Measurements from ENCODE around the gene NSD1.

NSD1 gene

GRCh38 chr5:177212242-177212641 is 78.7 kb downstream of the NSD1 start:
- Histone ChIP-seq H3K4me1 (ENCODE audit: control insufficient read depth, insufficient read depth, low read length) (no peaks in the 10 kb centered on the region), H3K9me3 (ENCODE audit: control insufficient read depth, insufficient read depth, low read depth, low read length) (no peaks in the 10 kb centered on the region), H3K9ac (ENCODE audit: low read length) (no peak overlapping the region), H3K4me3 (ENCODE audit: low read depth, low read length) (no peak overlapping the region), H3K27me3 (ENCODE audit: control insufficient read depth, insufficient read depth, low read length) (no peaks in the 10 kb centered on the region), H3K27ac (ENCODE audit: low read depth, low read length) (no peak overlapping the region), H3K36me3 (ENCODE audit: control insufficient read depth, insufficient read depth, low read length) (peaks cover 86% of the 10 kb centered on the region)

GRCh38 chr5:177220576-177220975 is 87.0 kb downstream of the NSD1 start:
- H3K4me1 ChIP-seq (ENCODE audit: control insufficient read depth, insufficient read depth, low read length) = no peaks in the 10 kb centered on the region
- peaks cover 23% of the 10 kb centered on the region for H3K36me3 ChIP-seq (ENCODE audit: control insufficient read depth, insufficient read depth, low read length)
- H3K9ac ChIP-seq (ENCODE audit: low read length) = no peak overlapping the region
- no peak overlapping the region for H3K27ac ChIP-seq (ENCODE audit: low read depth, low read length)
- no peak overlapping the region for H3K4me3 ChIP-seq (ENCODE audit: low read depth, low read length)
- no peaks in the 10 kb centered on the region for H3K27me3 ChIP-seq (ENCODE audit: control insufficient read depth, insufficient read depth, low read length)
- H3K9me3 ChIP-seq (ENCODE audit: control insufficient read depth, insufficient read depth, low read depth, low read length) = no peaks in the 10 kb centered on the region

GRCh38 chr5:177222269-177222668 is 88.7 kb downstream of the NSD1 start:
- Histone ChIP-seq H3K27me3 (ENCODE audit: control insufficient read depth, insufficient read depth, low read length) (no peaks in the 10 kb centered on the region), H3K9ac (ENCODE audit: low read length) (no peak overlapping the region), H3K9me3 (ENCODE audit: control insufficient read depth, insufficient read depth, low read depth, low read length) (no peaks in the 10 kb centered on the region), H3K4me1 (ENCODE audit: control insufficient read depth, insufficient read depth, low read length) (no peaks in the 10 kb centered on the region), H3K27ac (ENCODE audit: low read depth, low read length) (no peak overlapping the region), H3K4me3 (ENCODE audit: low read depth, low read length) (no peak overlapping the region), H3K36me3 (ENCODE audit: control insufficient read depth, insufficient read depth, low read length) (peaks cover 13% of the 10 kb centered on the region)

GRCh38 chr5:177225798-177226197 is 92.2 kb downstream of the NSD1 start:
- no peaks in the 10 kb centered on the region for H3K27me3 ChIP-seq (ENCODE audit: control insufficient read depth, insufficient read depth, low read length)
- no peaks in the 10 kb centered on the region for H3K9me3 ChIP-seq (ENCODE audit: control insufficient read depth, insufficient read depth, low read depth, low read length)
- H3K36me3 ChIP-seq (ENCODE audit: control insufficient read depth, insufficient read depth, low read length) = peaks cover 22% of the 10 kb centered on the region

GRCh38 chr5:177226860-177227259 is 93.3 kb downstream of the NSD1 start:
- Histone ChIP-seq H3K27ac (ENCODE audit: low read depth, low read length) (no peak overlapping the region), H3K27me3 (ENCODE audit: control insufficient read depth, insufficient read depth, low read length) (no peaks in the 10 kb centered on the region), H3K9ac (ENCODE audit: low read length) (no peak overlapping the region), H3K36me3 (ENCODE audit: control insufficient read depth, insufficient read depth, low read length) (peaks cover 22% of the 10 kb centered on the region), H3K9me3 (ENCODE audit: control insufficient read depth, insufficient read depth, low read depth, low read length) (no peaks in the 10 kb centered on the region), H3K4me3 (ENCODE audit: low read depth, low read length) (no peak overlapping the region), H3K4me1 (ENCODE audit: control insufficient read depth, insufficient read depth, low read length) (no peaks in the 10 kb centered on the region)

More at GRCh38 chr5:177225798-177226197, 92.2 kb downstream of the NSD1 start:
- no peak overlapping the region for H3K9ac ChIP-seq (ENCODE audit: low read length)
- no peak overlapping the region for H3K4me3 ChIP-seq (ENCODE audit: low read depth, low read length)
- no peak overlapping the region for H3K27ac ChIP-seq (ENCODE audit: low read depth, low read length)
- no peaks in the 10 kb centered on the region for H3K4me1 ChIP-seq (ENCODE audit: control insufficient read depth, insufficient read depth, low read length)

- no peaks in the 10 kb centered on the region for H3K9me3 ChIP-seq (ENCODE audit: control insufficient read depth, insufficient read depth, low read depth, low read length)
- peaks cover 5% of the 10 kb centered on the region; the same call in 1 of the 2 replicates for H3K4me1 ChIP-seq (ENCODE audit: control insufficient read depth, insufficient read depth, low read length)
- no peak overlapping the region for H3K27ac ChIP-seq (ENCODE audit: low read depth, low read length)
- no peak overlapping the region for H3K4me3 ChIP-seq (ENCODE audit: low read depth, low read length)
- no peaks in the 10 kb centered on the region for H3K27me3 ChIP-seq (ENCODE audit: control insufficient read depth, insufficient read depth, low read length)
- no peak overlapping the region for H3K9ac ChIP-seq (ENCODE audit: low read length)
- peaks cover 22% of the 10 kb centered on the region for H3K36me3 ChIP-seq (ENCODE audit: control insufficient read depth, insufficient read depth, low read length)
Observed at GRCh38 chr5:177228751-177229150, 95.2 kb downstream of the NSD1 start.

- H3K9ac ChIP-seq (ENCODE audit: low read length) = no peak overlapping the region
- no peaks in the 10 kb centered on the region for H3K27me3 ChIP-seq (ENCODE audit: control insufficient read depth, insufficient read depth, low read length)
- H3K4me3 ChIP-seq (ENCODE audit: low read depth, low read length) = no peak overlapping the region
- H3K27ac ChIP-seq (ENCODE audit: low read depth, low read length) = no peak overlapping the region
- H3K9me3 ChIP-seq (ENCODE audit: control insufficient read depth, insufficient read depth, low read depth, low read length) = no peaks in the 10 kb centered on the region
- peaks cover 28% of the 10 kb centered on the region for H3K36me3 ChIP-seq (ENCODE audit: control insufficient read depth, insufficient read depth, low read length)
- H3K4me1 ChIP-seq (ENCODE audit: control insufficient read depth, insufficient read depth, low read length) = peaks cover 5% of the 10 kb centered on the region; the same call in 1 of the 2 replicates
Observed at GRCh38 chr5:177230660-177231059, 97.1 kb downstream of the NSD1 start.

GRCh38 chr5:177231479-177232250 is 98.1 kb downstream of the NSD1 start:
- Histone ChIP-seq H3K9ac (ENCODE audit: low read length) (no peak overlapping the region), H3K27ac (ENCODE audit: low read depth, low read length) (no peak overlapping the region), H3K4me3 (ENCODE audit: low read depth, low read length) (no peak overlapping the region), H3K9me3 (ENCODE audit: control insufficient read depth, insufficient read depth, low read depth, low read length) (no peaks in the 10 kb centered on the region), H3K4me1 (ENCODE audit: control insufficient read depth, insufficient read depth, low read length) (peaks cover 5% of the 10 kb centered on the region; the same call in 1 of the 2 replicates), H3K36me3 (ENCODE audit: control insufficient read depth, insufficient read depth, low read length) (peaks cover 38% of the 10 kb centered on the region), H3K27me3 (ENCODE audit: control insufficient read depth, insufficient read depth, low read length) (no peaks in the 10 kb centered on the region)

- H3K4me1 ChIP-seq (ENCODE audit: control insufficient read depth, insufficient read depth, low read length) = peaks cover 5% of the 10 kb centered on the region; the same call in 1 of the 2 replicates
- no peaks in the 10 kb centered on the region for H3K27me3 ChIP-seq (ENCODE audit: control insufficient read depth, insufficient read depth, low read length)
- no peak overlapping the region for H3K4me3 ChIP-seq (ENCODE audit: low read depth, low read length)
- peaks cover 44% of the 10 kb centered on the region for H3K36me3 ChIP-seq (ENCODE audit: control insufficient read depth, insufficient read depth, low read length)
- no peak overlapping the region for H3K27ac ChIP-seq (ENCODE audit: low read depth, low read length)
- no peaks in the 10 kb centered on the region for H3K9me3 ChIP-seq (ENCODE audit: control insufficient read depth, insufficient read depth, low read depth, low read length)
- no peak overlapping the region for H3K9ac ChIP-seq (ENCODE audit: low read length)
Observed at GRCh38 chr5:177232358-177232757, 98.8 kb downstream of the NSD1 start.

GRCh38 chr5:177232761-177233160 is 99.2 kb downstream of the NSD1 start:
- H3K9me3 ChIP-seq (ENCODE audit: control insufficient read depth, insufficient read depth, low read depth, low read length) = no peaks in the 10 kb centered on the region
- H3K27me3 ChIP-seq (ENCODE audit: control insufficient read depth, insufficient read depth, low read length) = no peaks in the 10 kb centered on the region
- H3K4me3 ChIP-seq (ENCODE audit: low read depth, low read length) = no peak overlapping the region
- peaks cover 48% of the 10 kb centered on the region for H3K36me3 ChIP-seq (ENCODE audit: control insufficient read depth, insufficient read depth, low read length)
- H3K27ac ChIP-seq (ENCODE audit: low read depth, low read length) = no peak overlapping the region
- peaks cover 5% of the 10 kb centered on the region; the same call in 1 of the 2 replicates for H3K4me1 ChIP-seq (ENCODE audit: control insufficient read depth, insufficient read depth, low read length)
- H3K9ac ChIP-seq (ENCODE audit: low read length) = no peak overlapping the region

GRCh38 chr5:177233206-177233605 is 99.6 kb downstream of the NSD1 start:
- H3K9me3 ChIP-seq (ENCODE audit: control insufficient read depth, insufficient read depth, low read depth, low read length) = no peaks in the 10 kb centered on the region
- peaks cover 5% of the 10 kb centered on the region; the same call in 1 of the 2 replicates for H3K4me1 ChIP-seq (ENCODE audit: control insufficient read depth, insufficient read depth, low read length)
- no peak overlapping the region for H3K9ac ChIP-seq (ENCODE audit: low read length)
- H3K27ac ChIP-seq (ENCODE audit: low read depth, low read length) = no peak overlapping the region
- H3K27me3 ChIP-seq (ENCODE audit: control insufficient read depth, insufficient read depth, low read length) = no peaks in the 10 kb centered on the region
- peaks cover 53% of the 10 kb centered on the region for H3K36me3 ChIP-seq (ENCODE audit: control insufficient read depth, insufficient read depth, low read length)
- no peak overlapping the region for H3K4me3 ChIP-seq (ENCODE audit: low read depth, low read length)

Data from HUES6 (cell line).